Measurements from ENCODE around the gene ZDHHC7. TPM values are rescaled to one million over a fixed set of nuclear protein-coding genes. Genes with fewer than 3 reads are reported as not detected.

Gene ZDHHC7
- total and polyA plus RNA-seq, 9 of the 15 experiments (the other 6 are each of a cell fraction or from before 2014, with no cell fraction given): 1.7 to 49.7 (median 37.4) TPM

DNA sequence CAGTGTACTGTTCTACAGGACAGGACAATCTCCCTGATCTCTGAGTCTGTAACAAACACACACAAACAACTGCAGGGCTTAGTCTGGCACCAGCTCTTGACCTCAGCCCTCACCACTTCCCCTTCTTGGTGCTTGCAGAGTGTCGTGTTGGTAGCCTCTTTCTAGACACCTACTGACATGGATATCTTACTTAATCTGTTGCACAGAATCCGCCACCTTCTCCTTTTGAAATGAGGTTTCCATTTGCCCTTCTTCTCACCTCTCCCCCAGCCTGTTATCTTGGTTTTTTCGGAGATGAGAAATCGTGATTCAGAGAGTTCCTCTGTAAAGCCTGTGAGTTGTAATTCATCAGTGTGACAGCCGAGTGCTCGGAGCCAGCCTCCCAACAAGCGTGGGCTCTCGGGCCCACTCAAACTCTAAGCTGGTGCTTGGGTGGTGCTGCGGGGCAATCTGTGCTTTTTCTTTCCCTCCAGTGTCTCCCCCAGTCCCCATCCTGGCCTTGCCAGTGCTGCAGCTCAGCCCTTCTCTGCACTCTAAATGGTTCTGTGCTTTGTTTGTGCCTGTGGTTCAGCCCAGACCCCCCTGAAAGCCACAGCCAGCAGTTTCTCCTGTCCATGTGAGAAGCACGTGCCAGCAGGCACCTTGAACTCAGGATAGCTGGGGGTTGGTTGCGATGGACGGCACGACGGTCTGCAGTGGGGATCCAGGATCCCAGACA is 44.3 kb upstream of the ZDHHC7 start (continued):
- TF ChIP-seq CC2D1A (IDR thresholded peaks at IDR 0.05): peak; percentile 18; the same call in 1 of the 2 replicates
- peak; percentile 91 for TF ChIP-seq LEF1 (IDR thresholded peaks at IDR 0.05)
- peak; percentile 82; the same call in 1 of the 2 replicates for TF ChIP-seq MTA1 (IDR thresholded peaks at IDR 0.05; ENCODE audit: borderline replicate concordance)
- TF ChIP-seq, protein P1, sequence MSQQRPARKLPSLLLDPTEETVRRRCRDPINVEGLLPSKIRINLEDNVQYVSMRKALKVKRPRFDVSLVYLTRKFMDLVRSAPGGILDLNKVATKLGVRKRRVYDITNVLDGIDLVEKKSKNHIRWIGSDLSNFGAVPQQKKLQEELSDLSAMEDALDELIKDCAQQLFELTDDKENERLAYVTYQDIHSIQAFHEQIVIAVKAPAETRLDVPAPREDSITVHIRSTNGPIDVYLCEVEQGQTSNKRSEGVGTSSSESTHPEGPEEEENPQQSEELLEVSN (IDR thresholded peaks at IDR 0.05; ENCODE audit: borderline replicate concordance in 1 of 2, extremely low read depth in 1 of 2, insufficient read depth in 1 of 2, insufficient read length in 1 of 2, low read depth in 1 of 2, low read length in 1 of 2, poor library complexity in 1 of 2, severe bottlenecking in 1 of 2): peak; percentile 58 to 80
- TF ChIP-seq GABPA (tag; conservative IDR thresholded peaks at IDR 0.05; ENCODE audit: low read depth): peak; percentile 58; the same call in 1 of the 2 replicates
- TF ChIP-seq HIVEP1 (CRISPR knock-in tag; IDR thresholded peaks at IDR 0.05): no peak
- TF ChIP-seq, protein P2, sequence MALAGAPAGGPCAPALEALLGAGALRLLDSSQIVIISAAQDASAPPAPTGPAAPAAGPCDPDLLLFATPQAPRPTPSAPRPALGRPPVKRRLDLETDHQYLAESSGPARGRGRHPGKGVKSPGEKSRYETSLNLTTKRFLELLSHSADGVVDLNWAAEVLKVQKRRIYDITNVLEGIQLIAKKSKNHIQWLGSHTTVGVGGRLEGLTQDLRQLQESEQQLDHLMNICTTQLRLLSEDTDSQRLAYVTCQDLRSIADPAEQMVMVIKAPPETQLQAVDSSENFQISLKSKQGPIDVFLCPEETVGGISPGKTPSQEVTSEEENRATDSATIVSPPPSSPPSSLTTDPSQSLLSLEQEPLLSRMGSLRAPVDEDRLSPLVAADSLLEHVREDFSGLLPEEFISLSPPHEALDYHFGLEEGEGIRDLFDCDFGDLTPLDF (CRISPR knock-in tag; IDR thresholded peaks at IDR 0.05): peak; percentile 53; the same call in 1 of the 2 replicates
- no peak for TF ChIP-seq NR2C1 (IDR thresholded peaks at IDR 0.05)
- TF ChIP-seq NR2C1 (tag; IDR thresholded peaks at IDR 0.05): peak; percentile 76
- no peak for TF ChIP-seq MEF2A (IDR thresholded peaks at IDR 0.05; ENCODE audit: control insufficient read depth, low read depth, low read length)
- TF ChIP-seq MBD2 (IDR thresholded peaks at IDR 0.05; ENCODE audit: borderline replicate concordance, low read depth): 0 out of 2 replicates have a peak, but pooled peaks have one; percentile 26
- TF ChIP-seq NRF1 (conservative IDR thresholded peaks at IDR 0.05 in 1 of 2, IDR thresholded peaks at IDR 0.05 in 1 of 2): peak; percentile 25 to 63; a peak in 2 of 4 replicates
- TF ChIP-seq, protein P3, sequence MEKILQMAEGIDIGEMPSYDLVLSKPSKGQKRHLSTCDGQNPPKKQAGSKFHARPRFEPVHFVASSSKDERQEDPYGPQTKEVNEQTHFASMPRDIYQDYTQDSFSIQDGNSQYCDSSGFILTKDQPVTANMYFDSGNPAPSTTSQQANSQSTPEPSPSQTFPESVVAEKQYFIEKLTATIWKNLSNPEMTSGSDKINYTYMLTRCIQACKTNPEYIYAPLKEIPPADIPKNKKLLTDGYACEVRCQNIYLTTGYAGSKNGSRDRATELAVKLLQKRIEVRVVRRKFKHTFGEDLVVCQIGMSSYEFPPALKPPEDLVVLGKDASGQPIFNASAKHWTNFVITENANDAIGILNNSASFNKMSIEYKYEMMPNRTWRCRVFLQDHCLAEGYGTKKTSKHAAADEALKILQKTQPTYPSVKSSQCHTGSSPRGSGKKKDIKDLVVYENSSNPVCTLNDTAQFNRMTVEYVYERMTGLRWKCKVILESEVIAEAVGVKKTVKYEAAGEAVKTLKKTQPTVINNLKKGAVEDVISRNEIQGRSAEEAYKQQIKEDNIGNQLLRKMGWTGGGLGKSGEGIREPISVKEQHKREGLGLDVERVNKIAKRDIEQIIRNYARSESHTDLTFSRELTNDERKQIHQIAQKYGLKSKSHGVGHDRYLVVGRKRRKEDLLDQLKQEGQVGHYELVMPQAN (IDR thresholded peaks at IDR 0.05; ENCODE audit: borderline replicate concordance): no peak; the same call in 1 of the 2 replicates
- TF ChIP-seq TCF3 (CRISPR knock-in tag; IDR thresholded peaks at IDR 0.05): peak; percentile 65

All from K562 (cell line).